ENCODE data around the gene VAMP8.

The VAMP8 gene

DNA sequence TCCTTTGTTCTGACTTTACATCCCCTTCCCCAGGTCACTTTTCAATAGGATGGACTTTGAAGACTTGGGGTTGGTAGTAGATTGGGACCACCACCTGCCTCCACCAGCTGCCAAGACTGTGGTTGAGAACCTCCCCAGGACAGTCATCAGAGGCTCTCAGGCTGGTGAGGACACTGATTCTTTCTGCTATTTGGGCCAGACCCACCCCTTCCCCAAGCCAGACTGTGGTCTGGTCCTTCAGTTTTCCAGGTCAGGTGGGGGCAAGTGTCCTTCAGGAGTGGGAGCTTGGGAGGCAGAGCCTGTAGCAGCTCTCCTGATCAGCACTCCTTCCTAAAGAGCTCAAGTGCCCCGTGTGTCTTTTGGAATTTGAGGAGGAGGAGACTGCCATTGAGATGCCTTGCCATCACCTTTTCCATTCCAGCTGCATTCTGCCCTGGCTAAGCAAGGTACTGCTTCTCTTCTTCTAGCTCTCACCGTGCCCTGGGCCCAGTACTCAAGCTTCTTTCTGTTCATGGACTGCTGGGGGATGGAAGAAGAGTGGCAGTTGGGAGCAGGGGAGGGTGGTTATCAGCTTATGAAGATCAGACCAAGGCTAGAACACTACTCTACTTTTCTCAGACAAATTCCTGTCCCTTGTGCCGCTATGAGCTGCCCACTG is 19.2 kb downstream of the VAMP8 start:
- no peak overlapping the region for H2AFZ ChIP-seq (ENCODE audit: insufficient read depth, low read length, poor library complexity)
- no peak overlapping the region for H2BK5ac ChIP-seq (ENCODE audit: low read depth, low read length, poor library complexity)
- WGBS (ENCODE audit: extremely low coverage, insufficient coverage, insufficient read length), result no CpG with 5 or more reads among the region's 3 CpGs
- no peak overlapping the region for H2BK120ac ChIP-seq (ENCODE audit: insufficient read depth, low read length, poor library complexity)
- H3K9ac ChIP-seq (ENCODE audit: low read length), result no peak overlapping the region
- H3K14ac ChIP-seq (ENCODE audit: low read length), result no peak overlapping the region
- H3K23ac ChIP-seq (ENCODE audit: low read length), result no peak overlapping the region
- no peak overlapping the region for H3K27ac ChIP-seq (ENCODE audit: low read depth, low read length)
- H4K91ac ChIP-seq (ENCODE audit: low read depth, low read length), result no peak overlapping the region
- no peak overlapping the region for H4K8ac ChIP-seq (ENCODE audit: low read depth, low read length)
- peaks cover 2% of the 10 kb centered on the region for H3K9me3 ChIP-seq (ENCODE audit: insufficient read depth, low read depth, low read length)
- peak overlapping the region; percentile 81 for H3K4me2 ChIP-seq (ENCODE audit: low read length)
- H3K36me3 ChIP-seq (ENCODE audit: control insufficient read depth in 1 of 2, insufficient read depth in 2 of 2, low read length in 2 of 2), result peaks cover 28 to 32% of the 10 kb centered on the region in 2 experiments
- H3K27me3 ChIP-seq (ENCODE audit: insufficient read depth, low read length), result no peaks in the 10 kb centered on the region
- H3K4me1 ChIP-seq (ENCODE audit: control insufficient read depth in 1 of 2, insufficient read depth in 2 of 2, low read length in 2 of 2), result peaks cover 5 to 14% of the 10 kb centered on the region in 2 experiments
- peak overlapping the region; percentile 22 for H3K4ac ChIP-seq (ENCODE audit: low read depth, low read length)
- H4K12ac ChIP-seq (ENCODE audit: low read depth, low read length), result no peak overlapping the region
- no peak for DNase-seq
- peaks cover 7% of the 10 kb centered on the region for H3K79me1 ChIP-seq (ENCODE audit: low read length)
- H2AK5ac ChIP-seq (ENCODE audit: low read length), result no peak overlapping the region
- no peak overlapping the region for H3K18ac ChIP-seq (ENCODE audit: low read length)
- no peak overlapping the region for H3K4me3 ChIP-seq (ENCODE audit: low read depth, low read length)
- no peak overlapping the region for H2BK12ac ChIP-seq (ENCODE audit: low read length)
- H3K79me2 ChIP-seq (ENCODE audit: control insufficient read depth, insufficient read depth, low read length, poor library complexity), result peaks cover 5% of the 10 kb centered on the region

- H3K4me3 ChIP-seq (ENCODE audit: low read depth, low read length), result no peak overlapping the region
- no CpG with 5 or more reads among the region's 5 CpGs for WGBS (ENCODE audit: extremely low coverage, insufficient coverage, insufficient read length)
- H4K12ac ChIP-seq (ENCODE audit: low read depth, low read length), result no peak overlapping the region
- H4K8ac ChIP-seq (ENCODE audit: low read depth, low read length), result no peak overlapping the region
- H3K9ac ChIP-seq (ENCODE audit: low read length), result no peak overlapping the region
- H3K79me1 ChIP-seq (ENCODE audit: low read length), result peaks cover 11% of the 10 kb centered on the region
- H3K27ac ChIP-seq (ENCODE audit: low read depth, low read length), result no peak overlapping the region
- no peak overlapping the region for H3K4me2 ChIP-seq (ENCODE audit: low read length)
- peak overlapping the region; percentile 15 for H3K4ac ChIP-seq (ENCODE audit: low read depth, low read length)
- no peak overlapping the region for H2BK120ac ChIP-seq (ENCODE audit: insufficient read depth, low read length, poor library complexity)
- peaks cover 8% of the 10 kb centered on the region for H3K79me2 ChIP-seq (ENCODE audit: control insufficient read depth, insufficient read depth, low read length, poor library complexity)
- H3K4me1 ChIP-seq (ENCODE audit: control insufficient read depth in 1 of 2, insufficient read depth in 2 of 2, low read length in 2 of 2), result peaks cover 7 to 19% of the 10 kb centered on the region in 2 experiments
- DNase-seq, result no peak
- H4K91ac ChIP-seq (ENCODE audit: low read depth, low read length), result no peak overlapping the region
- H3K18ac ChIP-seq (ENCODE audit: low read length), result no peak overlapping the region
- H2BK12ac ChIP-seq (ENCODE audit: low read length), result no peak overlapping the region
- H2AFZ ChIP-seq (ENCODE audit: insufficient read depth, low read length, poor library complexity), result no peak overlapping the region
- peaks cover 28 to 32% of the 10 kb centered on the region in 2 experiments for H3K36me3 ChIP-seq (ENCODE audit: control insufficient read depth in 1 of 2, insufficient read depth in 2 of 2, low read length in 2 of 2)
- H3K9me3 ChIP-seq (ENCODE audit: insufficient read depth, low read depth, low read length), result peaks cover 2% of the 10 kb centered on the region
- H2BK5ac ChIP-seq (ENCODE audit: low read depth, low read length, poor library complexity), result no peak overlapping the region
- H3K23ac ChIP-seq (ENCODE audit: low read length), result no peak overlapping the region
- no peaks in the 10 kb centered on the region for H3K27me3 ChIP-seq (ENCODE audit: insufficient read depth, low read length)
- H2AK5ac ChIP-seq (ENCODE audit: low read length), result no peak overlapping the region
- no peak overlapping the region for H3K14ac ChIP-seq (ENCODE audit: low read length)
These were observed 19.9 kb downstream of the VAMP8 start for GRCh38 chr2:85597241-85597640.

DNA sequence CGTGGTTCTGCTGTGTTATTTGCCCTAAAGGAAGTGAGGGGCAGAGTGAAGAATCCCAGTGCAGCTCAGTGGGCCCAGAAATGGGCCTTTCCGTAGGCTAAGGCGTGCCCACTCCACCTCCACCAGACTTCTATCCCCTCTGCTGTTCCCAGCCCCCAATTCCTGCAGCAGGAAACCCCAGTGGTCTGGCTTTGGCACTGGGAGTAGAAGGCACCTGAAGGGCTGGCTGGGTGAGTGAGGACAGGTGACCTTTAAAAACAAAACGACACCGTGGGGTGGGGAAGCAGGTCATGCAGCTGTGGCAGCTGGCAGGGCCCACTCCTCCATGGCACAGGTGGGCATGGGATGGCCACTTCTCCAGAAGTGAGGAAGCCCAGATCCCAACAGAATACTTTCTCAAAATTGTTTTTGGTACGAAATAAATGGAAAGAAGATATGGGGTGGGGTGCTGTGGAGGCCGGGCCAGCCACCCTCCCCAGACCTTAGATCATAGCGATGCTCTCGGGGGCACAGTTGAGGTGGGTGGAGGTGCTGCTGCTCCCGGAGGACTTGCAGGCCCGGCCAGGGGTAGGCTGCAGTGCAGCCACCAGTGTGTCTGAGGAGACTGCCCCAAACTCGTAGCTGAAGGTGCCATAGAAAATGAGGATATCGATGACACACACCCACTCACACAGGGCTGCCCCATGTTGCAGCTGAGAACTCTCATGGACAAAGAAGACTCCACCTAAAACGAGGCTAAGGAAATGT is 21.4 kb downstream of the VAMP8 start:
- no peak overlapping the region for H2BK120ac ChIP-seq (ENCODE audit: insufficient read depth, low read length, poor library complexity)
- H3K4me1 ChIP-seq (ENCODE audit: control insufficient read depth in 1 of 2, insufficient read depth in 2 of 2, low read length in 2 of 2), result peaks cover 7 to 20% of the 10 kb centered on the region in 2 experiments
- H3K4me2 ChIP-seq (ENCODE audit: low read length), result no peak overlapping the region
- peaks cover 28 to 32% of the 10 kb centered on the region in 2 experiments for H3K36me3 ChIP-seq (ENCODE audit: control insufficient read depth in 1 of 2, insufficient read depth in 2 of 2, low read length in 2 of 2)
- no peak overlapping the region for H3K18ac ChIP-seq (ENCODE audit: low read length)
- peaks cover 3% of the 10 kb centered on the region for H3K9me3 ChIP-seq (ENCODE audit: insufficient read depth, low read depth, low read length)
- H4K8ac ChIP-seq (ENCODE audit: low read depth, low read length), result no peak overlapping the region
- no peak overlapping the region for H4K91ac ChIP-seq (ENCODE audit: low read depth, low read length)
- H3K79me1 ChIP-seq (ENCODE audit: low read length), result peaks cover 15% of the 10 kb centered on the region
- H3K14ac ChIP-seq (ENCODE audit: low read length), result no peak overlapping the region
- no peaks in the 10 kb centered on the region for H3K27me3 ChIP-seq (ENCODE audit: insufficient read depth, low read length)
- peaks cover 11% of the 10 kb centered on the region for H3K79me2 ChIP-seq (ENCODE audit: control insufficient read depth, insufficient read depth, low read length, poor library complexity)
- no peak overlapping the region for H2BK5ac ChIP-seq (ENCODE audit: low read depth, low read length, poor library complexity)
- no peak for DNase-seq
- no peak overlapping the region for H3K4ac ChIP-seq (ENCODE audit: low read depth, low read length)
- no CpG with 5 or more reads among the region's 14 CpGs for WGBS (ENCODE audit: extremely low coverage, insufficient coverage, insufficient read length)
- no peak overlapping the region for H3K4me3 ChIP-seq (ENCODE audit: low read depth, low read length)
- H3K9ac ChIP-seq (ENCODE audit: low read length), result no peak overlapping the region
- no peak overlapping the region for H4K12ac ChIP-seq (ENCODE audit: low read depth, low read length)
- no peak overlapping the region for H2BK12ac ChIP-seq (ENCODE audit: low read length)
- no peak overlapping the region for H2AK5ac ChIP-seq (ENCODE audit: low read length)
- H3K27ac ChIP-seq (ENCODE audit: low read depth, low read length), result no peak overlapping the region
- no peak overlapping the region for H2AFZ ChIP-seq (ENCODE audit: insufficient read depth, low read length, poor library complexity)
- no peak overlapping the region for H3K23ac ChIP-seq (ENCODE audit: low read length)

GRCh38 chr2:85599468-85600234 is 22.3 kb downstream of the VAMP8 start:
- Histone ChIP-seq H3K4ac (ENCODE audit: low read depth, low read length) (no peak overlapping the region), H3K79me2 (ENCODE audit: control insufficient read depth, insufficient read depth, low read length, poor library complexity) (peaks cover 11% of the 10 kb centered on the region), H3K36me3 (ENCODE audit: control insufficient read depth in 1 of 2, insufficient read depth in 2 of 2, low read length in 2 of 2) (peaks cover 28 to 32% of the 10 kb centered on the region in 2 experiments), H2BK5ac (ENCODE audit: low read depth, low read length, poor library complexity) (no peak overlapping the region), H3K23ac (ENCODE audit: low read length) (no peak overlapping the region), H2AK5ac (ENCODE audit: low read length) (no peak overlapping the region), H3K14ac (ENCODE audit: low read length) (no peak overlapping the region), H3K79me1 (ENCODE audit: low read length) (peaks cover 15% of the 10 kb centered on the region), H3K4me2 (ENCODE audit: low read length) (no peak overlapping the region), H3K9ac (ENCODE audit: low read length) (no peak overlapping the region), H3K27ac (ENCODE audit: low read depth, low read length) (no peak overlapping the region), H4K12ac (ENCODE audit: low read depth, low read length) (no peak overlapping the region), H3K4me1 (ENCODE audit: control insufficient read depth in 1 of 2, insufficient read depth in 2 of 2, low read length in 2 of 2) (peaks cover 7 to 25% of the 10 kb centered on the region in 2 experiments), H4K8ac (ENCODE audit: low read depth, low read length) (no peak overlapping the region), H2BK120ac (ENCODE audit: insufficient read depth, low read length, poor library complexity) (no peak overlapping the region), H2BK12ac (ENCODE audit: low read length) (no peak overlapping the region), H2AFZ (ENCODE audit: insufficient read depth, low read length, poor library complexity) (no peak overlapping the region), H3K18ac (ENCODE audit: low read length) (no peak overlapping the region), H3K4me3 (ENCODE audit: low read depth, low read length) (no peak overlapping the region), H3K9me3 (ENCODE audit: insufficient read depth, low read depth, low read length) (peaks cover 3% of the 10 kb centered on the region), H3K27me3 (ENCODE audit: insufficient read depth, low read length) (no peaks in the 10 kb centered on the region), H4K91ac (ENCODE audit: low read depth, low read length) (no peak overlapping the region)
- no CpG with 5 or more reads among the region's 17 CpGs for WGBS (ENCODE audit: extremely low coverage, insufficient coverage, insufficient read length)
- DNase-seq, result no peak
